ENCODE results near the gene LLGL2.

Gene LLGL2

GRCh38 chr17:75594499-75595283, 69.2 kb downstream of the LLGL2 start:
- peak; percentile 70 to 84 for DNase-seq

GRCh38 chr17:75595284-75595919, 69.9 kb downstream of the LLGL2 start:
- DNase-seq: no peak

GRCh38 chr17:75595920-75596313, 70.4 kb downstream of the LLGL2 start:
- DNase-seq: no peak

GRCh38 chr17:75596320-75597087, 71.0 kb downstream of the LLGL2 start:
- DNase-seq: no peak

- DNase-seq: peak; percentile 67 to 70
These were observed 75.8 kb downstream of the LLGL2 start for GRCh38 chr17:75601057-75601987.

- DNase-seq: no peak
These were observed 77.1 kb downstream of the LLGL2 start for GRCh38 chr17:75602644-75603043.

- no peak for DNase-seq
These were observed 77.6 kb downstream of the LLGL2 start for GRCh38 chr17:75603123-75603522.

GRCh38 chr17:75604034-75604695, 78.7 kb downstream of the LLGL2 start:
- DNase-seq: no peak

GRCh38 chr17:75605790-75606189, 80.3 kb downstream of the LLGL2 start:
- DNase-seq: no peak

- no peak for DNase-seq
These were observed 81.6 kb downstream of the LLGL2 start for GRCh38 chr17:75607086-75607485.

GRCh38 chr17:75610103-75610984, 84.8 kb downstream of the LLGL2 start:
- DNase-seq: no peak

GRCh38 chr17:75611851-75612429, 86.4 kb downstream of the LLGL2 start:
- no peak for DNase-seq

- no peak for DNase-seq
These were observed 87.6 kb downstream of the LLGL2 start for GRCh38 chr17:75612906-75613626.

GRCh38 chr17:75614006-75614405, 88.5 kb downstream of the LLGL2 start:
- DNase-seq: peak in 1 of 2 experiments; percentile 13

GRCh38 chr17:75614556-75615270, 89.2 kb downstream of the LLGL2 start:
- no peak for DNase-seq

- peak; percentile 16 to 55 for DNase-seq
These were observed 89.8 kb downstream of the LLGL2 start for GRCh38 chr17:75615301-75615700.

GRCh38 chr17:75616521-75617122, 91.1 kb downstream of the LLGL2 start:
- no peak for DNase-seq

- DNase-seq: no peak
These were observed 91.7 kb downstream of the LLGL2 start for GRCh38 chr17:75617218-75617617.

- DNase-seq: no peak
These were observed 92.2 kb downstream of the LLGL2 start for GRCh38 chr17:75617675-75618074.
